H9 (cell line): ENCODE results near the gene PEX7. TPM values are rescaled to one million over a fixed set of nuclear protein-coding genes. Genes with fewer than 3 reads are reported as not detected.
"Not testable (repeated sequence)": the region's sequence is repeated elsewhere in the genome, so short reads cannot be mapped to it uniquely, and the experiment has no call there.

Source experiments
- DNase-seq: peaks from one replicate; pipeline ENCODE4 v3.0.0-alpha.2; 2017
- H2AFZ ChIP-seq: one replicate; pipeline ENCODE4 v1.6.1; 2013; ENCODE audit warnings: mild to moderate bottlenecking, low read length, control low read depth, moderate library complexity
- H2AK5ac ChIP-seq: 2 replicates; pipeline ENCODE4 v1.6.1; 2013; ENCODE audit warnings: low read length, control low read depth, mixed read lengths; ENCODE audit not compliant: insufficient read length
- H2BK120ac ChIP-seq: one replicate; pipeline ENCODE4 v1.6.1; 2013; ENCODE audit warnings: low read depth, mild to moderate bottlenecking, low read length, control low read depth, inconsistent platforms; ENCODE audit not compliant: poor library complexity, severe bottlenecking
- H2BK12ac ChIP-seq: 2 replicates; pipeline ENCODE4 v1.6.1; 2013; ENCODE audit warnings: low read length, control low read depth, mixed read lengths, low read depth; ENCODE audit not compliant: insufficient read length
- H2BK15ac ChIP-seq: 2 replicates; pipeline ENCODE4 v1.6.1; 2013; ENCODE audit warnings: low read depth, low read length, control low read depth
- H2BK20ac ChIP-seq: one replicate; pipeline ENCODE4 v1.6.1; 2013; ENCODE audit warnings: low read depth, mild to moderate bottlenecking, low read length, control low read depth, inconsistent platforms; ENCODE audit not compliant: poor library complexity, severe bottlenecking
- H2BK5ac ChIP-seq: 2 replicates; pipeline ENCODE4 v1.6.1; 2013; ENCODE audit warnings: low read length, control low read depth, mixed read lengths; ENCODE audit not compliant: insufficient read length
- H3K14ac ChIP-seq: 2 replicates; pipeline ENCODE4 v1.6.1; 2013; ENCODE audit warnings: low read length, control low read depth; ENCODE audit not compliant: insufficient read depth
- H3K18ac ChIP-seq: 2 replicates; pipeline ENCODE4 v1.6.1; 2013; ENCODE audit warnings: low read depth, mild to moderate bottlenecking, mixed read lengths, low read length, control low read depth; ENCODE audit not compliant: insufficient read length
- H3K23ac ChIP-seq: 2 replicates; pipeline ENCODE4 v1.6.1; 2013; ENCODE audit warnings: low read length, control low read depth, mixed read lengths, low read depth; ENCODE audit not compliant: insufficient read length
- H3K23me2 ChIP-seq: 2 replicates; pipeline ENCODE4 v1.6.1; 2013; ENCODE audit warnings: low read depth, mild to moderate bottlenecking, mixed read lengths, low read length, control low read depth; ENCODE audit not compliant: insufficient read length, poor library complexity, severe bottlenecking
- H3K27ac ChIP-seq: 2 replicates; pipeline ENCODE4 v1.5.1; 2013; ENCODE audit warnings: low read length, control low read depth, mixed read lengths, low read depth; ENCODE audit not compliant: insufficient read length
- H3K27me3 ChIP-seq: 2 replicates; pipeline ENCODE4 v1.6.1; 2013; ENCODE audit warnings: low read length, control low read depth, inconsistent platforms; ENCODE audit not compliant: insufficient read depth
- H3K4ac ChIP-seq: 2 replicates; pipeline ENCODE4 v1.6.1; 2013; ENCODE audit warnings: low read depth, mild to moderate bottlenecking, control low read depth, inconsistent platforms, low read length, moderate library complexity
- H3K4me1 ChIP-seq: 2 replicates; pipeline ENCODE4 v1.6.1; 2013; ENCODE audit warnings: low read length, control low read depth, inconsistent platforms; ENCODE audit not compliant: insufficient read depth
- H3K4me2 ChIP-seq: 2 replicates; pipeline ENCODE4 v1.6.1; 2013; ENCODE audit warnings: low read length, control low read depth, mixed read lengths; ENCODE audit not compliant: insufficient read length, insufficient read depth
- H3K56ac ChIP-seq: 2 replicates; pipeline ENCODE4 v1.6.1; 2013; ENCODE audit warnings: low read depth, mild to moderate bottlenecking, mixed read lengths, low read length, control low read depth; ENCODE audit not compliant: insufficient read length
- H3K79me1 ChIP-seq: 2 replicates; pipeline ENCODE4 v1.6.1; 2013; ENCODE audit warnings: low read depth, mild to moderate bottlenecking, moderate library complexity, low read length, control low read depth, inconsistent platforms; ENCODE audit not compliant: insufficient read depth, poor library complexity, severe bottlenecking
- H3K79me2 ChIP-seq: 2 replicates; pipeline ENCODE4 v1.6.1; 2013; ENCODE audit warnings: low read length, control low read depth, inconsistent platforms; ENCODE audit not compliant: insufficient read depth
- H3K9ac ChIP-seq: 2 replicates; pipeline ENCODE4 v1.6.1; 2013; ENCODE audit warnings: low read length, control low read depth, mixed read lengths; ENCODE audit not compliant: insufficient read length; ENCODE audit errors: extremely low read depth
- H3K9me3 ChIP-seq: one replicate; pipeline ENCODE4 v1.6.1; 2013; ENCODE audit warnings: low read depth, low read length, inconsistent platforms; ENCODE audit not compliant: control insufficient read depth
- H3T11ph ChIP-seq: one replicate; pipeline ENCODE4 v1.6.1; 2013; ENCODE audit warnings: mild to moderate bottlenecking, low read length, control low read depth, inconsistent platforms
- H4K20me1 ChIP-seq: one replicate; pipeline ENCODE4 v1.6.1; 2013; ENCODE audit not compliant: control insufficient read depth, insufficient read length, insufficient read depth
- H4K5ac ChIP-seq: 2 replicates; pipeline ENCODE4 v1.6.1; 2013; ENCODE audit warnings: low read depth, mild to moderate bottlenecking, mixed read lengths, low read length, control low read depth; ENCODE audit not compliant: insufficient read length
- H4K8ac ChIP-seq: replicated peaks from 2 replicates; pipeline ENCODE4 v1.6.1; 2013; ENCODE audit warnings: low read length, control low read depth, mixed read lengths, low read depth; ENCODE audit not compliant: insufficient read length
- H4K91ac ChIP-seq: 2 replicates; pipeline ENCODE4 v1.6.1; 2013; ENCODE audit warnings: low read depth, mild to moderate bottlenecking, moderate library complexity, mixed read lengths, low read length, control low read depth; ENCODE audit not compliant: insufficient read length
- H3K27ac Mint-ChIP-seq, 3 experiments: 2 replicates in 2 of 3; 3 replicates in 1 of 3; pipeline ENCODE4 v1.8.0; 2020 to 2021; ENCODE audit warnings: mixed read lengths in 3 of 3, mild to moderate bottlenecking in 1 of 3, moderate library complexity in 1 of 3
- H3K27me3 Mint-ChIP-seq: 2 replicates; pipeline ENCODE4 v1.8.0; 2021; ENCODE audit warnings: low read depth, mild to moderate bottlenecking, moderate library complexity, mixed read lengths
- H3K36me3 Mint-ChIP-seq, 3 experiments: 2 replicates in 2 of 3; 3 replicates in 1 of 3; pipeline ENCODE4 v1.8.0; 2020 to 2021; ENCODE audit warnings: low read depth in 3 of 3, mixed read lengths in 3 of 3; ENCODE audit not compliant: insufficient read depth in 1 of 3
- H3K4me1 Mint-ChIP-seq, 2 experiments: 2 replicates each; pipeline ENCODE4 v1.8.0; 2020; ENCODE audit warnings: mixed read lengths in 2 of 2
- H3K4me3 Mint-ChIP-seq, 2 experiments: 2 replicates in 1 of 2; 3 replicates in 1 of 2; pipeline ENCODE4 v1.8.0; 2020 to 2021; ENCODE audit warnings: mild to moderate bottlenecking in 2 of 2, mixed read lengths in 2 of 2, moderate library complexity in 1 of 2
- H3K9me3 Mint-ChIP-seq, 2 experiments: 2 replicates in 1 of 2; 3 replicates in 1 of 2; pipeline ENCODE4 v1.8.0; 2020; ENCODE audit warnings: mild to moderate bottlenecking in 2 of 2, mixed read lengths in 2 of 2, moderate library complexity in 1 of 2
- CTCF ChIP-seq: fragments of 200-600 bp; sonication (generic); conservative IDR thresholded peaks from 3 replicates; pipeline ENCODE4 v1.8.0; 2021; ENCODE audit warnings: antibody characterized with exemption, mild to moderate bottlenecking
- WGBS: extraction: QIAGEN DNeasy Blood & Tissue Kit; methylation state at CpG from one replicate; pipeline ENCODE4 v1.1.7; 2013; ENCODE audit warnings: missing lambda C conversion rate, low lambda C conversion rate, mixed read lengths; ENCODE audit not compliant: insufficient read length; ENCODE audit errors: extremely low coverage; 5-methylcytosine and 5-hydroxymethylcytosine counted together
- total RNA-seq: library from RNA; stranded (reverse); gene quantifications from 2 replicates; pipeline ENCODE4 v1.2.1, GENCODE V29; 2021

PEX7 gene
- total RNA-seq, 1 experiment from 2014 or later, result 8.4 TPM

GRCh38 chr6:136959471-136959891 lies 137.1 kb downstream of the PEX7 start:
- no peak overlapping the region for H2AK5ac ChIP-seq
- no peaks in the 10 kb centered on the region for H3K36me3 Mint-ChIP-seq
- H4K5ac ChIP-seq, result peak overlapping the region; percentile 34
- TF ChIP-seq CTCF, result no peak
- H3K9ac ChIP-seq, result no peak overlapping the region
- H3T11ph ChIP-seq, result no peak overlapping the region
- H3K27ac ChIP-seq, result no peak overlapping the region
- H3K14ac ChIP-seq, result peak overlapping the region; percentile 31; the same call in 1 of the 2 replicates
- H3K4me1 ChIP-seq, result peaks cover 15% of the 10 kb centered on the region
- no CpG with 5 or more reads among the region's 14 CpGs for WGBS
- H4K91ac ChIP-seq, result no peak overlapping the region
- H3K4ac ChIP-seq, result no peak overlapping the region
- H2BK12ac ChIP-seq, result peak overlapping the region; percentile 38
- no peak overlapping the region for H3K23ac ChIP-seq
- H3K23me2 ChIP-seq, result no peaks in the 10 kb centered on the region
- no peak overlapping the region for H3K56ac ChIP-seq
- peak; percentile 79 for DNase-seq
- peak overlapping the region in 2 of 3 experiments; percentile 58 to 88; a peak in 4 of 7 replicates for H3K27ac Mint-ChIP-seq
- peak overlapping the region; percentile 69 for H3K18ac ChIP-seq
- H3K4me1 Mint-ChIP-seq, result peaks cover 55% of the 10 kb centered on the region in 2 experiments
- H2BK20ac ChIP-seq, result no peak overlapping the region
- H3K79me1 ChIP-seq, result no peaks in the 10 kb centered on the region
- H3K4me2 ChIP-seq, result no peak overlapping the region
- no peaks in the 10 kb centered on the region for H3K79me2 ChIP-seq
- no peaks in the 10 kb centered on the region for H3K9me3 Mint-ChIP-seq
- no peaks in the 10 kb centered on the region for H3K27me3 ChIP-seq
- H4K20me1 ChIP-seq, result no peaks in the 10 kb centered on the region
- H4K8ac ChIP-seq, result no peak overlapping the region
- no peak overlapping the region for H2AFZ ChIP-seq
- no peak overlapping the region for H2BK120ac ChIP-seq
- peaks cover 5% of the 10 kb centered on the region; the same call in 1 of the 2 replicates for H3K27me3 Mint-ChIP-seq
- H2BK5ac ChIP-seq, result no peak overlapping the region
- no peak overlapping the region for H2BK15ac ChIP-seq
- no peak overlapping the region for H3K4me3 Mint-ChIP-seq
- no peaks in the 10 kb centered on the region for H3K9me3 ChIP-seq

- not testable (repeated sequence) for H3K36me3 Mint-ChIP-seq
- no CpG with 5 or more reads among the region's 6 CpGs for WGBS
Observed at GRCh38 chr6:136959935-136960334, 137.5 kb downstream of the PEX7 start.

More at GRCh38 chr6:136959935-136960334, 137.5 kb downstream of the PEX7 start:
- Mint-ChIP-seq H3K27ac (peak overlapping the region; percentile 58 to 80 (median 73); a peak in 5 of 7 replicates), H3K4me1 (peaks cover 52 to 57% of the 10 kb centered on the region in 2 experiments)
- H3K23ac ChIP-seq, H3K18ac ChIP-seq, H3K27ac ChIP-seq, H4K8ac ChIP-seq, H2AK5ac ChIP-seq, H4K91ac ChIP-seq, H3K27me3 Mint-ChIP-seq, H3T11ph ChIP-seq, H2AFZ ChIP-seq, H2BK12ac ChIP-seq, H2BK120ac ChIP-seq, H4K5ac ChIP-seq, H3K79me1 ChIP-seq, H2BK15ac ChIP-seq, H3K23me2 ChIP-seq, DNase-seq, H3K79me2 ChIP-seq, H3K4me3 Mint-ChIP-seq, H3K9ac ChIP-seq, H4K20me1 ChIP-seq, H3K27me3 ChIP-seq, H3K56ac ChIP-seq, H3K4me2 ChIP-seq, H2BK5ac ChIP-seq, H3K9me3 ChIP-seq, H3K4ac ChIP-seq, H3K14ac ChIP-seq, H3K9me3 Mint-ChIP-seq, H2BK20ac ChIP-seq: not testable (repeated sequence)
- H3K4me1 ChIP-seq, result peaks cover 16% of the 10 kb centered on the region
